Mesenchymal stem cell (in vitro differentiated cells and primary cell): ENCODE data around the gene ZBED4.

Experiments used
- DNase-seq: peaks from one replicate; pipeline ENCODE4 v3.0.0-alpha.2; 2013
- H2AFZ ChIP-seq: one replicate; pipeline ENCODE4 v1.6.1; 2013; ENCODE audit warnings: low read depth, mild to moderate bottlenecking, control low read depth, inconsistent platforms, low read length, moderate library complexity
- H2AK5ac ChIP-seq: 2 replicates; pipeline ENCODE4 v1.6.1; 2013; ENCODE audit warnings: low read length, moderate library complexity, mild to moderate bottlenecking, inconsistent platforms; ENCODE audit not compliant: severe bottlenecking
- H2BK120ac ChIP-seq: one replicate; pipeline ENCODE4 v1.6.1; 2013; ENCODE audit warnings: low read depth, mild to moderate bottlenecking, inconsistent platforms, low read length, moderate library complexity
- H2BK12ac ChIP-seq, 2 experiments: one replicate each; pipeline ENCODE4 v1.6.1; 2013; ENCODE audit warnings: inconsistent platforms in 2 of 2, low read length in 2 of 2, mild to moderate bottlenecking in 2 of 2, moderate library complexity in 2 of 2, control low read depth in 1 of 2
- H2BK15ac ChIP-seq: one replicate; pipeline ENCODE4 v1.6.1; 2013; ENCODE audit warnings: mild to moderate bottlenecking, low read depth, inconsistent platforms; ENCODE audit not compliant: poor library complexity, severe bottlenecking
- H2BK5ac ChIP-seq: 2 replicates; pipeline ENCODE4 v1.6.1; 2013; ENCODE audit warnings: low read depth, mild to moderate bottlenecking, low read length, control low read depth, inconsistent platforms; ENCODE audit not compliant: poor library complexity, severe bottlenecking
- H3K14ac ChIP-seq, 2 experiments: one replicate each; pipeline ENCODE4 v1.6.1; 2013; ENCODE audit warnings: inconsistent platforms in 2 of 2, low read length in 2 of 2, control low read depth in 1 of 2, mild to moderate bottlenecking in 1 of 2, moderate library complexity in 1 of 2
- H3K18ac ChIP-seq, 2 experiments: one replicate each; pipeline ENCODE4 v1.6.1; 2013; ENCODE audit warnings: inconsistent platforms in 2 of 2, low read length in 2 of 2, control low read depth in 1 of 2, low read depth in 1 of 2, mild to moderate bottlenecking in 1 of 2
- H3K23ac ChIP-seq, 2 experiments: one replicate each; pipeline ENCODE4 v1.6.1; 2013; ENCODE audit warnings: inconsistent platforms in 2 of 2, low read length in 2 of 2, mild to moderate bottlenecking in 2 of 2, moderate library complexity in 2 of 2, control low read depth in 1 of 2
- H3K27ac ChIP-seq: 2 replicates; pipeline ENCODE4 v1.5.1; 2013; ENCODE audit warnings: mild to moderate bottlenecking, moderate library complexity, low read length, control low read depth, inconsistent platforms; ENCODE audit not compliant: poor library complexity, severe bottlenecking
- H3K27me3 ChIP-seq, 2 experiments: 2 replicates each; pipeline versions ENCODE4 v1.6.1 to v1.7.0; 2013; ENCODE audit warnings: low read length in 2 of 2, mild to moderate bottlenecking in 2 of 2, moderate library complexity in 2 of 2, control low read depth in 1 of 2, inconsistent platforms in 1 of 2; ENCODE audit not compliant: control insufficient read depth in 1 of 2, insufficient read depth in 1 of 2
- H3K36me3 ChIP-seq, 2 experiments: 2 replicates each; pipeline versions ENCODE4 v1.6.1 to v1.7.0; 2013; ENCODE audit warnings: low read length in 2 of 2, control low read depth in 1 of 2, inconsistent platforms in 1 of 2, low read depth in 1 of 2, mild to moderate bottlenecking in 1 of 2; ENCODE audit not compliant: insufficient read depth in 2 of 2, control insufficient read depth in 1 of 2
- H3K4ac ChIP-seq, 2 experiments: one replicate each; pipeline ENCODE4 v1.6.1; 2013; ENCODE audit warnings: inconsistent platforms in 2 of 2, low read length in 2 of 2, mild to moderate bottlenecking in 2 of 2, moderate library complexity in 2 of 2, control low read depth in 1 of 2, low read depth in 1 of 2
- H3K4me1 ChIP-seq: 2 replicates; pipeline ENCODE4 v1.6.1; 2013; ENCODE audit warnings: low read depth, low read length, control low read depth; ENCODE audit not compliant: control insufficient read depth, insufficient read depth
- H3K4me2 ChIP-seq: 2 replicates; pipeline ENCODE4 v1.6.1; 2013; ENCODE audit warnings: low read length, mild to moderate bottlenecking, inconsistent platforms; ENCODE audit not compliant: poor library complexity, severe bottlenecking
- H3K4me3 ChIP-seq, 2 experiments: 2 replicates each; pipeline versions ENCODE4 v1.5.1 to v1.7.0; 2013; ENCODE audit warnings: low read length in 2 of 2, mild to moderate bottlenecking in 2 of 2, control low read depth in 1 of 2, low read depth in 1 of 2; ENCODE audit not compliant: insufficient read depth in 1 of 2
- H3K79me1 ChIP-seq: replicated peaks from 2 replicates; pipeline ENCODE4 v1.6.1; 2013; ENCODE audit warnings: mild to moderate bottlenecking, control low read depth, low read length, inconsistent platforms; ENCODE audit not compliant: poor library complexity, severe bottlenecking
- H3K9ac ChIP-seq: 2 replicates; pipeline ENCODE4 v1.7.0; 2013; ENCODE audit warnings: mild to moderate bottlenecking, low read length, moderate library complexity
- H3K9me3 ChIP-seq: 2 replicates; pipeline ENCODE4 v1.7.0; 2013; ENCODE audit warnings: mild to moderate bottlenecking, low read length; ENCODE audit not compliant: control insufficient read depth
- H4K8ac ChIP-seq: one replicate; pipeline ENCODE4 v1.6.1; 2013; ENCODE audit warnings: inconsistent platforms, mild to moderate bottlenecking, low read length, moderate library complexity
- H4K91ac ChIP-seq: one replicate; pipeline ENCODE4 v1.6.1; 2013; ENCODE audit warnings: mild to moderate bottlenecking, low read length, inconsistent platforms
- WGBS: methylation state at CpG from one replicate; pipeline ENCODE4 v1.1.7; 2013; ENCODE audit warnings: mixed read lengths; 5-methylcytosine and 5-hydroxymethylcytosine counted together

ZBED4 gene

GRCh38 chr22:49927483-49928184, 74.0 kb downstream of the ZBED4 start:
- Histone ChIP-seq H3K4me1 (peaks cover 22% of the 10 kb centered on the region), H2BK120ac (no peak overlapping the region), H2AK5ac (no peak overlapping the region), H2BK5ac (no peak overlapping the region), H3K27me3 (peaks cover 4 to 5% of the 10 kb centered on the region in 2 experiments), H3K4me3 (no peak overlapping the region), H3K4me2 (no peak overlapping the region), H3K27ac (no peak overlapping the region), H3K79me1 (no peaks in the 10 kb centered on the region), H2BK12ac (no peak overlapping the region), H3K4ac (no peak overlapping the region), H3K9ac (no peak overlapping the region), H3K36me3 (peaks cover 21 to 26% of the 10 kb centered on the region in 2 experiments), H3K14ac (no peak overlapping the region), H2BK15ac (no peak overlapping the region), H4K91ac (no peak overlapping the region), H3K23ac (no peak overlapping the region), H2AFZ (no peak overlapping the region), H3K9me3 (no peaks in the 10 kb centered on the region), H4K8ac (no peak overlapping the region), H3K18ac (no peak overlapping the region)
- no peak for DNase-seq
- 91% methylated on average over 26 of the region's 26 CpGs for WGBS

DNA sequence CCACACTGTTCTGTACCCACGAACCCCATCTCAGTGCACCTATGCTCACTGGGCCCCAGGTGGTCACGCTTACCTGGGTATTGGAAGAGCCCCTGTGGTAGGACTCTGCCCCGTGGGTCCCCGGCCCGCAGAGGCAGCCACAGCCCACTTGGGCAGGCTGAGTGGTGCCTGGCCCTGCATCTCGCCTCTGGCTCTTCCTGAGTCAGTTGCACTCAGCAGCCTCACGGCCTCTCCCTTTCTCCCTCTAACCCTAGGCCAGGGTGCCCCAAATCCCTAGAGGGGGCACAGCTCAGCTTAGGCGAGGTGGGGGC, 74.5 kb downstream of the ZBED4 start:
- Histone ChIP-seq H3K4me1 (peaks cover 18% of the 10 kb centered on the region), H2BK5ac (no peak overlapping the region), H2AFZ (no peak overlapping the region), H2BK15ac (no peak overlapping the region), H2BK12ac (no peak overlapping the region), H3K36me3 (peaks cover 21 to 23% of the 10 kb centered on the region in 2 experiments), H3K4me3 (no peak overlapping the region), H3K4me2 (no peak overlapping the region), H2BK120ac (no peak overlapping the region), H3K9me3 (no peaks in the 10 kb centered on the region), H2AK5ac (no peak overlapping the region), H4K8ac (no peak overlapping the region), H3K27ac (no peak overlapping the region), H3K79me1 (no peaks in the 10 kb centered on the region), H4K91ac (no peak overlapping the region), H3K14ac (no peak overlapping the region), H3K27me3 (peaks cover 4 to 5% of the 10 kb centered on the region in 2 experiments), H3K4ac (no peak overlapping the region), H3K9ac (no peak overlapping the region), H3K23ac (no peak overlapping the region), H3K18ac (no peak overlapping the region)
- WGBS: 92% methylated on average over 8 of the region's 8 CpGs
- no peak for DNase-seq

GRCh38 chr22:49928555-49929210, 75.0 kb downstream of the ZBED4 start:
- DNase-seq: no peak
- WGBS: 80% methylated on average over 36 of the region's 38 CpGs
- no peaks in the 10 kb centered on the region for H3K79me1 ChIP-seq

DNA sequence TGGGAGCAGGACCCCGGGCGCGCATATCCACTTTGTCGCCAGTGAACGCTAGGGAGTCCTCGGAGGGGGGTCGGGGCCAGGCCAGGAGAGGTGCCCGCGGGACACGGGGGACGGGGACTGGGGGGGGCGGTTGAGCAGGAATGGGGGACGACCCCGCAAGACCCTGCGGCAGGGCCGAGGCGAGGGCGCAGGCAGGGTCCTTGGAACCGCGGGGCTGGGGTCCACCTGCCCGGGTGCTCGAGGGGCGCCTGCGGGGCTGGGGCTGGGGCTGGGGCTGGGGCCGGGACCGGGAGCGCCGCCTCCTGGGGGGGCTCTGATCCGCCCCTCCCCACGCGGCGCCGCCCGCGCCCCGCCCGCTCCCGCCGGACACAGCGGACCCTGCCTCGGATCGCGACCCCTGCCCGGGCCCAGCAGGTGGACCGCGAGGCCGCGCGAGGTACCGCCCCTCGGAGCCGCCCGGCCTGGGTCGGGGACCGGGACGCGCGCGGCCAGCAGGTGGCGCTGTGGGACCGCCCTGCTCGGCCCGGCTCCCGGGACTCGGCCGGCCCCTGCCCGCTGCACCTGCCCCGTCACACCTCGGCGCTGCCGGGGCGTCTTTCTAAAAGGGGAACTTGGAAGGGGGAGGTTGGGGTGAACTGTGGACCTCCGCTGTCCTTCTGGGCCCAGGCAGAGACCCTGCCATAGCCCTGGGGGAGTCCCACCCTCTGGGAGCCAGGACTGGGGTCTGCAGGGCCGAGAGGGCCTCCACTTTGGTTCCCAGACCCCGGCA, 75.8 kb downstream of the ZBED4 start:
- H3K23ac ChIP-seq: no peak overlapping the region
- H3K9me3 ChIP-seq: no peaks in the 10 kb centered on the region
- H2BK15ac ChIP-seq: no peak overlapping the region
- H2BK5ac ChIP-seq: no peak overlapping the region
- H3K4ac ChIP-seq: no peak overlapping the region
- peaks cover 20% of the 10 kb centered on the region for H3K4me1 ChIP-seq
- H2BK12ac ChIP-seq: no peak overlapping the region
- 9% methylated on average over 43 of the region's 75 CpGs for WGBS
- DNase-seq: no peak
- H3K27me3 ChIP-seq: peaks cover 4 to 5% of the 10 kb centered on the region in 2 experiments
- no peak overlapping the region for H2AK5ac ChIP-seq
- no peak overlapping the region for H3K18ac ChIP-seq
- no peak overlapping the region for H3K14ac ChIP-seq
- peaks cover 11 to 21% of the 10 kb centered on the region in 2 experiments for H3K36me3 ChIP-seq
- H3K9ac ChIP-seq: no peak overlapping the region
- H3K79me1 ChIP-seq: no peaks in the 10 kb centered on the region
- no peak overlapping the region for H3K4me3 ChIP-seq
- peak overlapping the region; percentile 51 for H3K4me2 ChIP-seq
- H2BK120ac ChIP-seq: no peak overlapping the region
- H2AFZ ChIP-seq: no peak overlapping the region
- H3K27ac ChIP-seq: no peak overlapping the region
- H4K91ac ChIP-seq: no peak overlapping the region
- no peak overlapping the region for H4K8ac ChIP-seq

More at GRCh38 chr22:49928555-49929210, 75.0 kb downstream of the ZBED4 start:
- H2AFZ ChIP-seq: no peak overlapping the region
- no peak overlapping the region for H4K8ac ChIP-seq
- no peak overlapping the region for H2AK5ac ChIP-seq
- H2BK15ac ChIP-seq: no peak overlapping the region
- no peak overlapping the region for H2BK120ac ChIP-seq
- H3K4me1 ChIP-seq: peaks cover 15% of the 10 kb centered on the region
- no peak overlapping the region for H2BK5ac ChIP-seq
- H3K27me3 ChIP-seq: peaks cover 4 to 5% of the 10 kb centered on the region in 2 experiments
- no peak overlapping the region for H3K4me3 ChIP-seq
- H3K4me2 ChIP-seq: no peak overlapping the region
- peaks cover 18 to 23% of the 10 kb centered on the region in 2 experiments for H3K36me3 ChIP-seq
- H2BK12ac ChIP-seq: no peak overlapping the region
- no peak overlapping the region for H4K91ac ChIP-seq
- H3K9me3 ChIP-seq: no peaks in the 10 kb centered on the region
- H3K27ac ChIP-seq: no peak overlapping the region
- H3K9ac ChIP-seq: no peak overlapping the region
- H3K4ac ChIP-seq: no peak overlapping the region
- no peak overlapping the region for H3K18ac ChIP-seq
- no peak overlapping the region for H3K14ac ChIP-seq
- H3K23ac ChIP-seq: no peak overlapping the region
